HCT116 (cell line): ENCODE data around the gene ANKRD6. TPM values are rescaled to one million over a fixed set of nuclear protein-coding genes. Genes with fewer than 3 reads are reported as not detected.

Source experiments
- ATAC-seq: fragments of 200-7000 bp; cut with Tn5 transposase; 2 replicates; pipeline ENCODE4 v1.9.1; 2020; ENCODE audit warnings: mild to moderate bottlenecking, moderate library complexity
- BruUV-seq: library from RNA; stranded (reverse); fragments of 400-500 nt; replicated peaks from 2 replicates; lab custom pipeline; 2021; lab: Mats Ljungman, UMichigan
- CTCF ChIA-PET: fragments of 300-600 bp; sonication (Branson Sonifier 250); formaldehyde crosslinking; loops from one replicate; lab custom pipeline; 2021; ENCODE audit warnings: antibody characterized with exemption; lab: Charles Lee
- POLR2A ChIA-PET: fragments of 300-600, 350-600 bp; sonication (Branson Sonifier 250); formaldehyde crosslinking; loops from one replicate; lab custom pipeline; 2021; ENCODE audit warnings: antibody characterized with exemption; lab: Charles Lee
- RAD21 ChIA-PET, 2 experiments: fragments of 300-600 bp; sonication (Branson Sonifier 250); formaldehyde crosslinking; loops; one replicate each; lab custom pipeline; 2023; ENCODE audit warnings: low total read pairs in 2 of 2; ENCODE audit not compliant: uncharacterized antibody in 2 of 2, unreplicated experiment in 2 of 2, low non-redundant PET in 1 of 2; lab: Charles Lee
- DNase-seq: peaks from one replicate; pipeline ENCODE4 v3.0.0-alpha.2; 2010; ENCODE audit warnings: low read depth, low spot score
- H2AFZ ChIP-seq: fragments of 200-600 bp; shearing (Covaris generic), sonication (generic); 2 replicates; pipeline ENCODE4 v1.6.1; 2017; ENCODE audit warnings: low read depth, mixed run types, mixed read lengths, antibody characterized with exemption, low read length; ENCODE audit not compliant: poor library complexity, severe bottlenecking
- H3K27ac ChIP-seq: 2 replicates; pipeline ENCODE4 v1.5.1; 2012; ENCODE audit warnings: low read depth, low read length
- H3K27me3 ChIP-seq: fragments of 200-600 bp; sonication (generic); 2 replicates; pipeline ENCODE4 v1.6.1; 2016; ENCODE audit warnings: mixed run types, low read length, mixed read lengths; ENCODE audit not compliant: insufficient read depth
- H3K36me3 ChIP-seq, 2 experiments: fragments of 200-500 bp in 1 of 2; fragments of 200-600 bp in 1 of 2; sonication (Bioruptor generic) in 1 of 2; sonication (generic) in 1 of 2; 2 replicates each; pipeline versions ENCODE4 v1.5.1 to v1.6.1; 2014 to 2016; ENCODE audit warnings: low read length in 2 of 2, inconsistent platforms in 1 of 2, mixed read lengths in 1 of 2, mixed run types in 1 of 2; ENCODE audit not compliant: insufficient read depth in 2 of 2, control insufficient read depth in 1 of 2
- H3K4me1 ChIP-seq, 2 experiments: fragments of 200-600 bp in 1 of 2; sonication (generic) in 1 of 2; 2 replicates each; pipeline versions ENCODE4 v1.5.1 to v1.6.1; 2012 to 2017; ENCODE audit warnings: low read length in 2 of 2, inconsistent platforms in 1 of 2, mild to moderate bottlenecking in 1 of 2, mixed read lengths in 1 of 2, mixed run types in 1 of 2, moderate library complexity in 1 of 2; ENCODE audit not compliant: insufficient read depth in 2 of 2, control insufficient read depth in 1 of 2
- H3K4me2 ChIP-seq: fragments of 200-600 bp; sonication (generic); 2 replicates; pipeline ENCODE4 v1.6.1; 2017; ENCODE audit warnings: mixed run types, low read length, mixed read lengths
- H3K4me3 ChIP-seq, 2 experiments: fragments of 200-600 bp in 1 of 2; sonication (generic) in 1 of 2; replicated peaks in 1 of 2; 2 replicates each; pipeline ENCODE4 v1.5.1; 2011 to 2016; ENCODE audit warnings: low read length in 2 of 2, control low read depth in 1 of 2, low read depth in 1 of 2, mild to moderate bottlenecking in 1 of 2, mixed read lengths in 1 of 2, mixed run types in 1 of 2
- H3K79me2 ChIP-seq: fragments of 200-600 bp; sonication (generic); 2 replicates; pipeline ENCODE4 v1.6.1; 2017; ENCODE audit warnings: mild to moderate bottlenecking, mixed run types, low read length, moderate library complexity, mixed read lengths; ENCODE audit not compliant: insufficient read depth
- H3K9ac ChIP-seq: fragments of 200-600 bp; sonication (generic); 2 replicates; pipeline ENCODE4 v1.6.1; 2016; ENCODE audit warnings: low read length, mixed read lengths
- H3K9me2 ChIP-seq: fragments of 200-600 bp; sonication (generic), shearing (Covaris generic); 2 replicates; pipeline ENCODE4 v1.6.1; 2017; ENCODE audit warnings: mixed run types, mild to moderate bottlenecking, moderate library complexity; ENCODE audit not compliant: insufficient read depth
- H3K9me3 ChIP-seq, 2 experiments: fragments of 200-500 bp in 1 of 2; fragments of 200-600 bp in 1 of 2; sonication (Bioruptor generic) in 1 of 2; sonication (generic) in 1 of 2; 2 replicates each; pipeline ENCODE4 v1.6.1; 2014 to 2017; ENCODE audit warnings: low read length in 2 of 2, mixed read lengths in 2 of 2, inconsistent platforms in 1 of 2, low read depth in 1 of 2, mild to moderate bottlenecking in 1 of 2, mixed run types in 1 of 2, moderate library complexity in 1 of 2; ENCODE audit not compliant: control insufficient read depth in 1 of 2, insufficient read depth in 1 of 2
- H4K20me1 ChIP-seq: fragments of 200-600 bp; sonication (generic), shearing (Covaris generic); 2 replicates; pipeline ENCODE4 v1.6.1; 2017; ENCODE audit warnings: mixed run types, mild to moderate bottlenecking, moderate library complexity; ENCODE audit not compliant: insufficient read depth
- CBX3 ChIP-seq: IDR thresholded peaks from 2 replicates; pipeline ENCODE4 v1.6.1; 2012; ENCODE audit warnings: low read depth
- CEBPB ChIP-seq: IDR thresholded peaks from 2 replicates; pipeline ENCODE4 v1.6.1; 2012; ENCODE audit warnings: low read depth
- EGR1 ChIP-seq: IDR thresholded peaks from 2 replicates; pipeline ENCODE4 v1.6.1; 2012; ENCODE audit warnings: low read depth
- EZH2 ChIP-seq: fragments of 200-600 bp; sonication (generic); IDR thresholded peaks from 2 replicates; pipeline ENCODE4 v1.6.1; 2017; ENCODE audit warnings: antibody characterized with exemption, mixed run types
- EZH2phosphoT487 ChIP-seq: fragments of 200-600 bp; IDR thresholded peaks from 2 replicates; pipeline ENCODE4 v1.6.1; 2018; ENCODE audit warnings: antibody characterized with exemption, borderline replicate concordance
- FOSL1 ChIP-seq: IDR thresholded peaks from 2 replicates; pipeline ENCODE4 v1.6.1; 2012; ENCODE audit warnings: low read depth
- JUND ChIP-seq: IDR thresholded peaks from 2 replicates; pipeline ENCODE4 v1.6.1; 2012
- POLR2A ChIP-seq: IDR thresholded peaks from 2 replicates; pipeline ENCODE4 v1.7.0; 2011; ENCODE audit warnings: borderline replicate concordance; ENCODE audit not compliant: insufficient read depth, insufficient read length; ENCODE audit errors: extremely low read depth
- RAD21 ChIP-seq: IDR thresholded peaks from 2 replicates; pipeline ENCODE4 v1.6.1; 2012; ENCODE audit warnings: low read depth, mild to moderate bottlenecking
- SIN3A ChIP-seq: IDR thresholded peaks from 2 replicates; pipeline ENCODE4 v1.6.1; 2012; ENCODE audit warnings: low read depth
- SP1 ChIP-seq: IDR thresholded peaks from 2 replicates; pipeline ENCODE4 v1.6.1; 2012; ENCODE audit warnings: low read depth
- SRF ChIP-seq: IDR thresholded peaks from 2 replicates; pipeline ENCODE4 v1.6.1; 2012; ENCODE audit warnings: low read depth
- TCF7L2 ChIP-seq: IDR thresholded peaks from 2 replicates; pipeline ENCODE4 v1.7.0; 2011; ENCODE audit warnings: borderline replicate concordance, inconsistent platforms; ENCODE audit not compliant: insufficient read depth, insufficient read length; ENCODE audit errors: extremely low read depth
- YY1 ChIP-seq: IDR thresholded peaks from 2 replicates; pipeline ENCODE4 v1.6.1; 2011; ENCODE audit warnings: low read length, low read depth, moderate library complexity, mild to moderate bottlenecking; ENCODE audit not compliant: insufficient replicate concordance; ENCODE audit errors: extremely low read depth
- ZFX ChIP-seq: fragments of 450-650 bp; IDR thresholded peaks from 2 replicates; pipeline ENCODE4 v1.6.1; 2017
- intact Hi-C: fragments of 100-400 bp; cut with micrococcal nuclease; formaldehyde crosslinking; loops from 2 replicates; pipeline ENCODE4 v1.10.0; 2022
- total RNA-seq: library from RNA; stranded (reverse); gene quantifications from one replicate; pipeline ENCODE4 v1.2.1, GENCODE V29; 2021; ENCODE audit not compliant: unreplicated experiment
- TF ChIP-seq, protein P1 (sequence below): IDR thresholded peaks from 2 replicates; pipeline ENCODE4 v1.6.1; 2012
- TF ChIP-seq, protein P2 (sequence below): IDR thresholded peaks from 2 replicates; pipeline ENCODE4 v1.6.1; 2012
- TF ChIP-seq, protein P3 (sequence below), 3 experiments: fragments of 200-600 bp in 1 of 3; sonication (generic) in 1 of 3; IDR thresholded peaks in 2 of 3; conservative IDR thresholded peaks in 1 of 3; 2 replicates each; pipeline ENCODE4 v1.5.1; 2012 to 2017; ENCODE audit warnings: low read depth in 2 of 3, low read length in 2 of 3, antibody characterized with exemption in 1 of 3, borderline replicate concordance in 1 of 3, control low read depth in 1 of 3, mild to moderate bottlenecking in 1 of 3, mixed read lengths in 1 of 3, mixed run types in 1 of 3, moderate library complexity in 1 of 3; ENCODE audit not compliant: insufficient read depth in 1 of 3

Gene ANKRD6
- total RNA-seq, 1 experiment from 2014 or later: 9.9 TPM

DNA sequence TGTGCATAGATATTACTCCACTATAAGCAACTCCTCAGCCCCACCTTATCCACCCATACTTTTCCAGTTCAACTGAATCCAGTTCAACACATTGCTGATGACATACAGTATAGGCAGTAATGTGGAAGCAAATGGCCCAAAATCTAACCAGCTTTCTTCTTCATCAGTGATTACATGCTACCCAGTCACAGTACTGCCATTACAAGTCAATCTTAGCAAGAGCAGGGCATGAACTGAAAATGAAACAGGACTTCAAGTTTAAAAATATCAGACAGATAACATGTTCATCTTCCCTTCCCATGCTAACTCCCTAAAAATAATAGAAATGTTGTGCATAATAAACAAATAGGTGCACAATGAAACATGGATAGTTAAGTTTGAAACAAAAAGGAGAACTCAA, 40.1 kb upstream of the ANKRD6 start:
- Histone ChIP-seq H2AFZ (no peak overlapping the region), H3K36me3 (no peaks in the 10 kb centered on the region), H3K27me3 (no peaks in the 10 kb centered on the region), H3K9me2 (no peaks in the 10 kb centered on the region), H4K20me1 (no peaks in the 10 kb centered on the region), H3K9me3 (no peaks in the 10 kb centered on the region), H3K9ac (no peak overlapping the region), H3K4me2 (no peak overlapping the region), H3K4me1 (no peaks in the 10 kb centered on the region), H3K79me2 (no peaks in the 10 kb centered on the region), H3K4me3 (no peak overlapping the region), H3K27ac (no peak overlapping the region)
- DNase-seq: no peak
- ATAC-seq: no peak
- TF ChIP-seq JUND (no peak), EZH2 (no peak), POLR2A (no peak), EGR1 (no peak), SP1 (no peak), CEBPB (no peak), CBX3 (no peak)
- TF ChIP-seq, protein P1, sequence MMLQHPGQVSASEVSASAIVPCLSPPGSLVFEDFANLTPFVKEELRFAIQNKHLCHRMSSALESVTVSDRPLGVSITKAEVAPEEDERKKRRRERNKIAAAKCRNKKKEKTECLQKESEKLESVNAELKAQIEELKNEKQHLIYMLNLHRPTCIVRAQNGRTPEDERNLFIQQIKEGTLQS: no peak
- TF ChIP-seq, protein P2, sequence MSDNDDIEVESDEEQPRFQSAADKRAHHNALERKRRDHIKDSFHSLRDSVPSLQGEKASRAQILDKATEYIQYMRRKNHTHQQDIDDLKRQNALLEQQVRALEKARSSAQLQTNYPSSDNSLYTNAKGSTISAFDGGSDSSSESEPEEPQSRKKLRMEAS: no peak
- no TSS peak for BruUV-seq
- intact Hi-C loops: no loop called here
- CTCF ChIA-PET: no interaction called here
- POLR2A ChIA-PET: no interaction called here
- RAD21 ChIA-PET: no interaction called here

DNA sequence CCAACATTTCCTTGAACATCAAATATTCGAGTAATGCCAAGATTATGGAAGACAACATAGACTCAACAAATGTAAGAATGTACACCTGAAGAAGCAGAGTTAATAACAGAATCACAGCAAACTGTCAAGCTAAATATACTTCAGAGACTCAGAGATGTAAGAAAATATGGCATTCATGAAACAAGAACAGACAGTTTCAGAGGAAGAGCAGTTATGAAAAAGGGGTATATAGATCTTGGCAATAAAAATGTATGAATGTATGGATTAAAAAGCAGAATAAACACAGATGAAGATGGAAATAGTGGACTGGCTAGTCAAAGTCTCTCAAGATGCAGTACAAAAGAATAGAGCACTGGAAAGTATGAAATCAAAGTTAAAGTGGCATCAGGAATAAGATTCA, 39.3 kb upstream of the ANKRD6 start:
- POLR2A ChIA-PET: no interaction called here
- ATAC-seq: no peak

More for the DNA sequence above, 39.3 kb upstream of the ANKRD6 start:
- no peak for DNase-seq
- no peak for TF ChIP-seq EZH2phosphoT487
- no peak for TF ChIP-seq EGR1
- no peak for TF ChIP-seq YY1
- TF ChIP-seq, protein P1: no peak
- TF ChIP-seq JUND: no peak
- TF ChIP-seq TCF7L2: no peak
- no peak for TF ChIP-seq EZH2
- TF ChIP-seq SIN3A: no peak
- no peak for TF ChIP-seq CEBPB
- no peak for TF ChIP-seq ZFX
- TF ChIP-seq, protein P3, sequence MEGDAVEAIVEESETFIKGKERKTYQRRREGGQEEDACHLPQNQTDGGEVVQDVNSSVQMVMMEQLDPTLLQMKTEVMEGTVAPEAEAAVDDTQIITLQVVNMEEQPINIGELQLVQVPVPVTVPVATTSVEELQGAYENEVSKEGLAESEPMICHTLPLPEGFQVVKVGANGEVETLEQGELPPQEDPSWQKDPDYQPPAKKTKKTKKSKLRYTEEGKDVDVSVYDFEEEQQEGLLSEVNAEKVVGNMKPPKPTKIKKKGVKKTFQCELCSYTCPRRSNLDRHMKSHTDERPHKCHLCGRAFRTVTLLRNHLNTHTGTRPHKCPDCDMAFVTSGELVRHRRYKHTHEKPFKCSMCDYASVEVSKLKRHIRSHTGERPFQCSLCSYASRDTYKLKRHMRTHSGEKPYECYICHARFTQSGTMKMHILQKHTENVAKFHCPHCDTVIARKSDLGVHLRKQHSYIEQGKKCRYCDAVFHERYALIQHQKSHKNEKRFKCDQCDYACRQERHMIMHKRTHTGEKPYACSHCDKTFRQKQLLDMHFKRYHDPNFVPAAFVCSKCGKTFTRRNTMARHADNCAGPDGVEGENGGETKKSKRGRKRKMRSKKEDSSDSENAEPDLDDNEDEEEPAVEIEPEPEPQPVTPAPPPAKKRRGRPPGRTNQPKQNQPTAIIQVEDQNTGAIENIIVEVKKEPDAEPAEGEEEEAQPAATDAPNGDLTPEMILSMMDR (IDR thresholded peaks at IDR 0.05 in 2 of 3, conservative IDR thresholded peaks at IDR 0.05 in 1 of 3; ENCODE audit: borderline replicate concordance in 1 of 3, insufficient read depth in 1 of 3, low read depth in 2 of 3, low read length in 2 of 3): no peak
- TF ChIP-seq SP1: no peak
- TF ChIP-seq RAD21: no peak
- no peak for TF ChIP-seq FOSL1
- TF ChIP-seq SRF: no peak
- TF ChIP-seq, all 23 proteins: peak for 0
- no peaks in the 10 kb centered on the region for H3K9me3 ChIP-seq
- H3K4me3 ChIP-seq: no peak overlapping the region
- intact Hi-C loops: no loop called here
- H3K27ac ChIP-seq: no peak overlapping the region
- no TSS peak for BruUV-seq
- H4K20me1 ChIP-seq: no peaks in the 10 kb centered on the region
- no peak overlapping the region for H2AFZ ChIP-seq
- no peaks in the 10 kb centered on the region for H3K27me3 ChIP-seq
- no peaks in the 10 kb centered on the region for H3K36me3 ChIP-seq
- H3K4me2 ChIP-seq: no peak overlapping the region
- no peaks in the 10 kb centered on the region for H3K9me2 ChIP-seq
- no peaks in the 10 kb centered on the region for H3K4me1 ChIP-seq
- H3K9ac ChIP-seq: no peak overlapping the region
- no peaks in the 10 kb centered on the region for H3K79me2 ChIP-seq
- ChIA-PET CTCF (no interaction called here), RAD21 (no interaction called here)
